Thoracic aorta (tissue), 2 donors: ENCODE measurements around the gene RSU1. TPM values are rescaled to one million over a fixed set of nuclear protein-coding genes. Genes with fewer than 3 reads are reported as not detected.

ENCODE experiments used
- ATAC-seq: fragments of 150-250 bp; one replicate; pipeline ENCODE4 v1.8.0; 2017; ENCODE audit warnings: low read depth; ENCODE audit not compliant: insufficient number of reproducible peaks, low FRiP score
- DNase-seq: peaks from one replicate; pipeline ENCODE4 v3.0.0-alpha.2; 2020; ENCODE audit warnings: low spot score
- H3K27ac ChIP-seq, 2 donors: fragments of 200-600 bp; sonication (generic); 1 replicate in 1 of 2; 2 replicates in 1 of 2; pipeline ENCODE4 v1.5.1; 2016; ENCODE audit warnings: mild to moderate bottlenecking in 2 of 2, moderate library complexity in 2 of 2
- H3K27me3 ChIP-seq: fragments of 200-600 bp; sonication (generic); replicated peaks from 2 replicates; pipeline ENCODE4 v1.6.0; 2016; ENCODE audit warnings: mild to moderate bottlenecking; ENCODE audit not compliant: insufficient read depth
- H3K36me3 ChIP-seq: fragments of 200-600 bp; sonication (generic); one replicate; pipeline ENCODE4 v1.5.1; 2016
- H3K4me1 ChIP-seq, 2 donors: fragments of 200-600 bp; sonication (generic); 1 replicate in 1 of 2; 2 replicates in 1 of 2; pipeline versions ENCODE4 v1.5.1 to v1.6.0; 2016; ENCODE audit warnings: low read depth in 2 of 2, mild to moderate bottlenecking in 1 of 2; ENCODE audit not compliant: control insufficient read depth in 1 of 2
- H3K4me3 ChIP-seq: fragments of 200-600 bp; sonication (generic); 2 replicates; pipeline ENCODE4 v1.5.1; 2016; ENCODE audit warnings: mild to moderate bottlenecking
- H3K9me3 ChIP-seq: fragments of 200-600 bp; sonication (generic); 2 replicates; pipeline ENCODE4 v1.5.1; 2016
- total RNA-seq, 2 donors: library from RNA; depleted of rRNA; stranded (reverse); fragments of >200 nt; gene quantifications; one replicate each; pipeline versions ENCODE4 v1.1.0 to v1.2.3, GENCODE V29; 2016
- TF ChIP-seq, protein P1 (sequence below): fragments of 200-600 bp; sonication (generic); IDR thresholded peaks from one replicate; pipeline ENCODE4 v1.5.1; 2019; ENCODE audit warnings: antibody characterized with exemption

The RSU1 gene
- total RNA-seq, 2 donors from 2014 or later = 88.0 to 122 TPM

DNA sequence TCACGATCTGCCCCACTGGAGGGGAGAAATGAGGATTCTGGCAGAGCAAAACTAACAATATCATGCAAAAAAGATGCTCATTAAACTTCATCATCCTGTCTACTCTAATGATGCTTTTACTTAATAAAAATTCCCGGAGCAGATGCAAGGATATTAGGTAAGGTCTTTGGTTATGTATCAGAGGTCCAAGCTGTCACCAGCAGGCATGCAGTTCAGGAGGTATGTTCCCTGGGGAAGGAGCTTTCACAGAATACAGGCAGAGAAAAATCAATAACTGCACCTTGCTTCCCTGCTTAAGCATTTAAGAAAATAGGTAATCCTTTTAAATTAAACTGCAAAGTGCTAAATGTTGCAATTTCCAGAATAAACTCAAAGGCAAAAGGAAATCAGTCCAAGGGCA lies 213.9 kb downstream of the RSU1 start:
- Histone ChIP-seq H3K4me1 (peaks cover 0 to 25% of the 10 kb centered on the region in 2 donors), H3K27me3 (no peaks in the 10 kb centered on the region), H3K36me3 (no peaks in the 10 kb centered on the region), H3K27ac (no peak overlapping the region), H3K4me3 (no peak overlapping the region), H3K9me3 (no peaks in the 10 kb centered on the region)
- ATAC-seq (no peak), DNase-seq (no peak)
- TF ChIP-seq, protein P1, sequence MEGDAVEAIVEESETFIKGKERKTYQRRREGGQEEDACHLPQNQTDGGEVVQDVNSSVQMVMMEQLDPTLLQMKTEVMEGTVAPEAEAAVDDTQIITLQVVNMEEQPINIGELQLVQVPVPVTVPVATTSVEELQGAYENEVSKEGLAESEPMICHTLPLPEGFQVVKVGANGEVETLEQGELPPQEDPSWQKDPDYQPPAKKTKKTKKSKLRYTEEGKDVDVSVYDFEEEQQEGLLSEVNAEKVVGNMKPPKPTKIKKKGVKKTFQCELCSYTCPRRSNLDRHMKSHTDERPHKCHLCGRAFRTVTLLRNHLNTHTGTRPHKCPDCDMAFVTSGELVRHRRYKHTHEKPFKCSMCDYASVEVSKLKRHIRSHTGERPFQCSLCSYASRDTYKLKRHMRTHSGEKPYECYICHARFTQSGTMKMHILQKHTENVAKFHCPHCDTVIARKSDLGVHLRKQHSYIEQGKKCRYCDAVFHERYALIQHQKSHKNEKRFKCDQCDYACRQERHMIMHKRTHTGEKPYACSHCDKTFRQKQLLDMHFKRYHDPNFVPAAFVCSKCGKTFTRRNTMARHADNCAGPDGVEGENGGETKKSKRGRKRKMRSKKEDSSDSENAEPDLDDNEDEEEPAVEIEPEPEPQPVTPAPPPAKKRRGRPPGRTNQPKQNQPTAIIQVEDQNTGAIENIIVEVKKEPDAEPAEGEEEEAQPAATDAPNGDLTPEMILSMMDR = no peak

GRCh38 chr10:16602104-16602775 lies 215.0 kb downstream of the RSU1 start:
- H3K4me3 ChIP-seq = no peak overlapping the region
- H3K27ac ChIP-seq = no peak overlapping the region
- H3K27me3 ChIP-seq = no peaks in the 10 kb centered on the region
- H3K9me3 ChIP-seq = no peaks in the 10 kb centered on the region
- no peaks in the 10 kb centered on the region for H3K36me3 ChIP-seq
- TF ChIP-seq, protein P1 = no peak
- H3K4me1 ChIP-seq = peaks cover 0 to 25% of the 10 kb centered on the region in 2 donors
- DNase-seq (no peak), ATAC-seq (no peak)

DNA sequence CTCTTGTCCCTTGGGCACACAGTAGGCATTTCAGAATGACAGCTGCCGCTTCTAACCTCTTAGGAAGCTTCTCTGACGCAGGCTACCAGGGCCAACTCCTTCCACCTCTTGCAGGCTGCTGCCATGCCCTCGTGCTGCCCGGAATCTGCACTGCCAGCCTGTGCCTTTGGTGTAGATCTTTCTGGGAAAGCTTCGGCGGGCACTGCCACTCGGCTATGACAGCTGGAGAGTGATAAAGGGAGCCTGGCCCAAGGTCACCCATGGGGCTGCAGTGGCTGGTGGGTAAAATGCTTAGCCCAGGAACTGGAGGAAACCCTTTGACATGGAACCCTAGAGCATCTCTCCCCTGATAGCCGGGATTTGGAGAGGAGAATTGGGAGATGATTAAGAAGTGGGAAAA lies 217.6 kb downstream of the RSU1 start:
- TF ChIP-seq, protein P1 = no peak
- ATAC-seq = no peak
- H3K27ac ChIP-seq = no peak overlapping the region

DNA sequence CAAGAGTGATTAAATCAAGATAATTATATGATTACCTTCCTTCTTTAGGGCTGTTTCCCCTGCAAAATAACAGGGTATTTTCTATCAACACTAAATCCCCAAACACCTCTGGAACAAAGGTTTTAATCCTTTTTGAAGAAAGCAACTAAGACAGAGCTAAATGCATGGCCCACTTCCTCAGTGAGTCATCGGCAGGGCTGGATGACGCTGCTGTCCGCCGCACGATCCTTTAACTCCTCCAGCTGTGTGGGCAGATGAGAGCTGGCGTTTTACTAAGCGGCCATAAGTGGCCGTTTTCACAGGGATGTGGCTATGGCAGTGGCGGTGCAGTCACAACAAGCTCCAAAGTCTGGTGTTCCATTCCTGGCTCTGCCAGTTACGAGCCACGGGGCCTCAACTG lies 219.6 kb downstream of the RSU1 start:
- peaks cover 2 to 30% of the 10 kb centered on the region in 2 donors for H3K4me1 ChIP-seq

More for the DNA sequence above, 217.6 kb downstream of the RSU1 start:
- no peaks in the 10 kb centered on the region for H3K36me3 ChIP-seq
- H3K4me3 ChIP-seq = no peak overlapping the region
- no peak for DNase-seq
- H3K9me3 ChIP-seq = no peaks in the 10 kb centered on the region
- H3K4me1 ChIP-seq = peaks cover 0 to 25% of the 10 kb centered on the region in 2 donors
- H3K27me3 ChIP-seq = no peaks in the 10 kb centered on the region

GRCh38 chr10:16592378-16592777 lies 224.8 kb downstream of the RSU1 start:
- Histone ChIP-seq H3K4me3 (no peak overlapping the region), H3K9me3 (no peaks in the 10 kb centered on the region), H3K27ac (peak overlapping the region; percentile 23 to 42), H3K36me3 (no peaks in the 10 kb centered on the region), H3K27me3 (no peaks in the 10 kb centered on the region), H3K4me1 (peaks cover 2 to 28% of the 10 kb centered on the region in 2 donors)
- DNase-seq = no peak
- ATAC-seq = no peak
- TF ChIP-seq, protein P1 = no peak

More for the DNA sequence above, 219.6 kb downstream of the RSU1 start:
- Histone ChIP-seq H3K4me3 (no peak overlapping the region), H3K27me3 (no peaks in the 10 kb centered on the region), H3K27ac (no peak overlapping the region), H3K9me3 (no peaks in the 10 kb centered on the region), H3K36me3 (no peaks in the 10 kb centered on the region)
- ATAC-seq (no peak), DNase-seq (no peak)
- TF ChIP-seq, protein P1 = no peak
